GM12874 (cell line): Measurements from ENCODE around the gene OPCML.

Experiments used
- CTCF ChIP-seq: IDR thresholded peaks from 2 replicates; pipeline ENCODE4 v1.5.1; 2011; ENCODE audit warnings: low read depth, mild to moderate bottlenecking, control low read depth, low read length, moderate library complexity; ENCODE audit not compliant: insufficient read depth

OPCML gene

GRCh38 chr11:132607575-132607974, 924.7 kb downstream of the OPCML start:
- no peak for TF ChIP-seq CTCF

GRCh38 chr11:132605825-132606570, 926.3 kb downstream of the OPCML start:
- TF ChIP-seq CTCF: no peak

- TF ChIP-seq CTCF: no peak
Measured at GRCh38 chr11:132604431-132604830, 927.9 kb downstream of the OPCML start.

GRCh38 chr11:132601875-132602274, 930.4 kb downstream of the OPCML start:
- no peak for TF ChIP-seq CTCF

- no peak for TF ChIP-seq CTCF
Measured at GRCh38 chr11:132595711-132596134, 936.6 kb downstream of the OPCML start.

- no peak for TF ChIP-seq CTCF
Measured at GRCh38 chr11:132595246-132595645, 937.1 kb downstream of the OPCML start.

GRCh38 chr11:132590986-132591385, 941.3 kb downstream of the OPCML start:
- no peak for TF ChIP-seq CTCF
